ENCODE data around the gene BABAM2. TPM values are rescaled to one million over a fixed set of nuclear protein-coding genes. Genes with fewer than 3 reads are reported as not detected.

Gene BABAM2
- total and polyA plus RNA-seq, 3 experiments from 2014 or later, result 59.4 to 66.7 (median 65.6) TPM

DNA sequence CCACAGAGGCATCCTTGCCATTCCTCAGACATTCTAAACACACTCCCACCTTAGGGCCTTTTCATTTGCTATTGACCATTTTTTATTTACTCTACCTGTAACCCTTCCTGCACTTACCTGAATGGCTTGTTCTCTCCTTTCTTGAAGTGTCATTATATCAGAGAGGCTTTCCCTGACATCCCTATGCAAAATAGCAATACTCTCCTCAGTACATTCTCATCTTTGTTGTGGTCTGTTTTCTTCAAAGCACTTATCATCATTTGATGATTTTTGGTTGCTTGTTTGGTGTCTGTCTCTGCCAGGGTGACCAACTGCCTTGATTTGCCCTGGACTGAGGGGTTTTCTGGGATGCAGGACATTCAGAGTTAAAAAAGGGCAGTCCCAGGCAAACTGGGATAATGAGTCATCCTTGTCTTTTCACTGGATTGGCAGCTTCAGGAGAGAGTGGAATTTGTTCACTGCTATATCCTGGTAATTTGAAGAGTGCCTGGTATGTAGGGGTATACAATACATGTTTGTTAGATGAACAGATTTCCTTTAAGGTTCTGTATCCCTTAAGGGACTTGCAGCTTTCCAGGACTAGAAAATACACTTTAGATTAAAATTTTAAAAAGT is 102.4 kb downstream of the BABAM2 start:
- Mint-ChIP-seq H3K4me3 (no peak overlapping the region), H3K27me3 (no peaks in the 10 kb centered on the region), H3K4me1 (peaks cover 20 to 27% (median 24%) of the 10 kb centered on the region in 3 donors), H3K9me3 (no peaks in the 10 kb centered on the region), H3K27ac (peak overlapping the region in 1 of 8 donors; percentile 25), H3K36me3 (peaks cover 18 to 28% (median 23%) of the 10 kb centered on the region in 3 donors)
- POLR2A ChIA-PET, result no interaction called here
- H3K36me3 ChIP-seq (ENCODE audit: insufficient read depth, low read length), result no peaks in the 10 kb centered on the region
- no peak overlapping the region for H3K4me3 ChIP-seq (ENCODE audit: low read length)
- H3K9me3 ChIP-seq (ENCODE audit: low read length), result no peaks in the 10 kb centered on the region
- H3K4me1 ChIP-seq (ENCODE audit: insufficient read depth, low read length), result peaks cover 13% of the 10 kb centered on the region
- H3K27ac ChIP-seq (ENCODE audit: low read depth, low read length), result no peak overlapping the region
- CTCF ChIA-PET, result no interaction called here
- no peak for DNase-seq
- H3K27me3 ChIP-seq (ENCODE audit: insufficient read depth, low read length, poor library complexity, severe bottlenecking), result no peaks in the 10 kb centered on the region

DNA sequence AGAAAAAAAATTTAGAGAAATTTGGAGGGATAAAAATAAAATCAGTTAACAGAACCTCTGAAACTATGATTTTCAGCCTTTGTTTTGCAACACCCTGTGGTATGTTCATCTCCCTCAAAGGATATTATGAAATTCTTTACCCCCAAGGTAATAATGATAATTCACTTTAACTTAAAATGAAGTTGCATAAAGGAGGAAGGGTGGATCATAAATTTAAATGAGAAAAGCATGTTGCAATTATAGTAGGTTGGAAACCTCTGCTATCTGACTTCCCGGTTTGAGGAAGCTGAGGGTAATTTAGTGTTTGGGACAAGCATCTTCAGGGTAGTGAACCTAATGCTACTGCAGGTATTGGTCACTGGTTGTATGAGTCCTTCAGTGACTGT is 102.9 kb downstream of the BABAM2 start:
- H3K27me3 Mint-ChIP-seq, result no peaks in the 10 kb centered on the region
- H3K4me1 ChIP-seq (ENCODE audit: insufficient read depth, low read length), result peaks cover 8% of the 10 kb centered on the region
- ChIA-PET CTCF (no interaction called here), POLR2A (no interaction called here)
- no peak for DNase-seq
- no peaks in the 10 kb centered on the region for H3K27me3 ChIP-seq (ENCODE audit: insufficient read depth, low read length, poor library complexity, severe bottlenecking)
- H3K27ac Mint-ChIP-seq, result no peak overlapping the region
- H3K4me3 Mint-ChIP-seq, result no peak overlapping the region
- H3K9me3 ChIP-seq (ENCODE audit: low read length), result no peaks in the 10 kb centered on the region
- no peak overlapping the region for H3K4me3 ChIP-seq (ENCODE audit: low read length)
- H3K36me3 ChIP-seq (ENCODE audit: insufficient read depth, low read length), result no peaks in the 10 kb centered on the region
- H3K9me3 Mint-ChIP-seq, result no peaks in the 10 kb centered on the region
- H3K36me3 Mint-ChIP-seq, result peaks cover 18 to 28% (median 23%) of the 10 kb centered on the region in 3 donors
- H3K4me1 Mint-ChIP-seq, result peaks cover 15 to 22% (median 19%) of the 10 kb centered on the region in 3 donors
- no peak overlapping the region for H3K27ac ChIP-seq (ENCODE audit: low read depth, low read length)

DNA sequence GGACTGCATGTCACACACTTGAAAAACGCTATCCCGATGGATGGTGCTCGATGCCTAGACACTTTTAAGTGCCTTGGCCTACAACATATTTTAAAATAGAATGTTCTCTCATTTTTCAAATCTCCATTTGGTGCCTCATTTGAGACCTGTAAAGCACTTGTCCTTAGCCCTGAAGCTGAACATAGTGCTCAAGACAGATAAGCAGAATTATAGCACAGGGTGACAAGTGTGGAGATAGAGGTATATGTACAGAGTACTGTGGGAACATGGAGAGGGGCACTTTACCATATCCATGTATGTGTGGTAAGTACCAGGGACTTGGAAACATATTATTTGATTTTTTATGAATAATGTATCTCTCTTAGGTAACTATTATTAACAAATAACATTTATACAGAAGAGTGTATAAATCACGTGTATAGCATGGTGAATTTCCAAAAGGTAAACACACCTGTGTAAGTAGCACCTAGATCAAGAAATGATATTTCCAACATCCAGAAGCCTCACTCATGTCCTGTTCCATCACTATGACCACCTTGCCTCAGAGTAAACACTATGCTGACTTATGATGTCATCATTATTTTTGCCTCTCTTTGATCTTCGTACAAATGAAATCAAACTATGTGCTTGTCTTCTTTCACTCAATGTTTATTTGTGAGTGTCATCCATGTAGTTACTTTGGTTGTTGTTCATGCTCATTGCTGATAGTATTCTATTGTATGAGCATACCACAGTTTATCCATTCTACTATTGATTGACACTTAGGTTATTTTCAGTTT is 103.6 kb downstream of the BABAM2 start:
- Mint-ChIP-seq H3K9me3 (no peaks in the 10 kb centered on the region), H3K4me3 (no peak overlapping the region), H3K27ac (no peak overlapping the region), H3K4me1 (peaks cover 8 to 14% (median 12%) of the 10 kb centered on the region in 3 donors), H3K36me3 (peaks cover 18 to 28% (median 22%) of the 10 kb centered on the region in 3 donors), H3K27me3 (no peaks in the 10 kb centered on the region)
- CTCF ChIA-PET, result no interaction called here
- Histone ChIP-seq H3K9me3 (ENCODE audit: low read length) (no peaks in the 10 kb centered on the region), H3K4me1 (ENCODE audit: insufficient read depth, low read length) (peaks cover 3% of the 10 kb centered on the region), H3K36me3 (ENCODE audit: insufficient read depth, low read length) (no peaks in the 10 kb centered on the region), H3K27ac (ENCODE audit: low read depth, low read length) (no peak overlapping the region), H3K4me3 (ENCODE audit: low read length) (no peak overlapping the region), H3K27me3 (ENCODE audit: insufficient read depth, low read length, poor library complexity, severe bottlenecking) (no peaks in the 10 kb centered on the region)
- POLR2A ChIA-PET, result no interaction called here
- no peak for DNase-seq

DNA sequence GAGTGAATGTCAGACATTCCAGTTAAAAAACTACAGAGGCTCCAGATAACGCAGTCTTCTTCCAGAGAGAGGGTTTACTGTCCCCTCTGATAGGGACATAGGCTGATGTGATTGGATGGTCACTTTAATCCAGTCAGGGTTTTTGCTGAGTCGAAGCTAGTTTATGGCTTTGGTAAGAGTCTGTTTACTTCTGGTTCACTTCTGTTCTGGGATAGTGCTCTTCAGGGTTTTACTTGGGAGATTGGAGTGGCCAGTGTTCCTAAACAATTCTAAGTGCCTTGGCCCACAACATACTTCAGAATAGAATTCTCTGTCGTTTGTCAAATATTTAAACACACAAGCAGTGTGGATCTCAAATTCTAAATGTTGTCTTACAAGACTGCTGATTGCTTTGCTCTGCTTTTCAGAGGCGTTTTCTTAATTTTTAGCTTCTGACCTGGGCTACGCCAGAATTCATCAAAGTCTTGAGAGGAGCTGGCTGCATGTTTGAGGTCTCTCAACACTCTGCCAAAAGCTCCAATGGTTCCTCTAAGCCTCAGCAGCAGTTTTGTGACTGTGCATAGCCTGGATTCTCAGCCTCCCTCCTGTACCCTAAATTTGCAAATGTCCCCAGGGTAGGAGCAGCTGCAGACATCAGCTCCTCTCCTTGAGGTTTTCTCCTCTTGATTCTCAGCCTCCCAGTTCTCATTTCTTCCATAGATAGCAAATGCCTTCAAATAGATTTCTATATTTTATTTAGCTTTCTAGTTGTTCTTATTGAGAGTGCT is 105.8 kb downstream of the BABAM2 start:
- ChIA-PET POLR2A (no interaction called here), CTCF (no interaction called here)
- no peaks in the 10 kb centered on the region for H3K9me3 ChIP-seq (ENCODE audit: low read length)

DNA sequence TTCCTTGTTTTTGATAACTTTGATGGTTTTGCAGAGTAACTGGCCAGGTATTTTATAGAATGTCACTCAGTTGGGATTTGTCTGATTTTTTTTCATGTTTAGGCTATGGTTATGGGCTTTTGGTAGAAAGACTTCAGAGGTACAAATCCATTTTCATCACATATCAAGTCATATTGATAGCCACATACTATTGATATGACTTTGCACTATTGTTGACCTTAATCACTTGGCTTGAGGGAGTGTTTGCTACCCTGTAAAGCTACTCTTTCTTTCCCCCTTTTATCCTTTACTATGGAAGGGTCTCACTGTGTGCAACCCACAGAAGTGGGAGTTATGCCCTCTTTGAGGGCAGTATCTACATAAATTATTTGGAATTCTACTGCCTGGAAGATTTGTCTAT is 109.8 kb downstream of the BABAM2 start:
- Histone ChIP-seq H3K27me3 (ENCODE audit: insufficient read depth, low read length, poor library complexity, severe bottlenecking) (no peaks in the 10 kb centered on the region), H3K4me1 (ENCODE audit: insufficient read depth, low read length) (no peaks in the 10 kb centered on the region), H3K9me3 (ENCODE audit: low read length) (no peaks in the 10 kb centered on the region), H3K4me3 (ENCODE audit: low read length) (no peak overlapping the region), H3K27ac (ENCODE audit: low read depth, low read length) (no peak overlapping the region), H3K36me3 (ENCODE audit: insufficient read depth, low read length) (no peaks in the 10 kb centered on the region)
- Mint-ChIP-seq H3K27me3 (no peaks in the 10 kb centered on the region), H3K27ac (no peak overlapping the region), H3K4me3 (no peak overlapping the region), H3K4me1 (peaks cover 5 to 19% (median 8%) of the 10 kb centered on the region in 3 donors), H3K36me3 (peaks cover 5 to 8% (median 8%) of the 10 kb centered on the region in 3 donors), H3K9me3 (no peaks in the 10 kb centered on the region)
- ChIA-PET POLR2A (no interaction called here), CTCF (no interaction called here)
- DNase-seq, result no peak

More for the DNA sequence above, 105.8 kb downstream of the BABAM2 start:
- H3K27ac ChIP-seq (ENCODE audit: low read depth, low read length), result no peak overlapping the region
- no peaks in the 10 kb centered on the region for H3K36me3 ChIP-seq (ENCODE audit: insufficient read depth, low read length)
- no peaks in the 10 kb centered on the region for H3K27me3 ChIP-seq (ENCODE audit: insufficient read depth, low read length, poor library complexity, severe bottlenecking)
- Mint-ChIP-seq H3K27me3 (no peaks in the 10 kb centered on the region), H3K4me3 (no peak overlapping the region), H3K9me3 (no peaks in the 10 kb centered on the region), H3K36me3 (peaks cover 15 to 22% (median 16%) of the 10 kb centered on the region in 3 donors), H3K27ac (peak overlapping the region in 2 of 8 donors; percentile 25 to 43), H3K4me1 (peaks cover 4 to 6% (median 5%) of the 10 kb centered on the region in 3 donors)
- H3K4me3 ChIP-seq (ENCODE audit: low read length), result no peak overlapping the region
- H3K4me1 ChIP-seq (ENCODE audit: insufficient read depth, low read length), result no peaks in the 10 kb centered on the region
- DNase-seq, result no peak

DNA sequence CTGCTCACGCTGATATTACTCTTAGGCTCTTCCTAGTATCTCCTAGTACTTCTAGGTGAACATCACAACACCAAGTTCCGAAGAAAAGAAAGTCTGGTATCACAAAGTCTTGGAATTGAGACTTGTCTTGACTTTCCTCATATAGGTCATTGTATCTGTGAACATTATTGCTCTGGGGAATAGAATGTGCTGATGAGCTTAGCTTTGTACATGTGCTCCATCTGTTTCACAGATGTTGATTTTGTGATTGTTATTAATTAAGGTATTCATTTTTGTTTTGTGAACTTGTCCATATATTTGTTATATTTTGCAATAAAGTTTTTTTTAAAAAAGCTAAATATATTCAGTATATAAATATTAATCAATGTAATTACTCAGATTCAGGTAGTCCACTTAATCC is 111.7 kb downstream of the BABAM2 start:
- POLR2A ChIA-PET, result no interaction called here
- no peak for DNase-seq
- Histone ChIP-seq H3K36me3 (ENCODE audit: insufficient read depth, low read length) (no peaks in the 10 kb centered on the region), H3K4me1 (ENCODE audit: insufficient read depth, low read length) (no peaks in the 10 kb centered on the region), H3K4me3 (ENCODE audit: low read length) (no peak overlapping the region), H3K27ac (ENCODE audit: low read depth, low read length) (no peak overlapping the region), H3K9me3 (ENCODE audit: low read length) (no peaks in the 10 kb centered on the region), H3K27me3 (ENCODE audit: insufficient read depth, low read length, poor library complexity, severe bottlenecking) (no peaks in the 10 kb centered on the region)
- Mint-ChIP-seq H3K36me3 (peaks cover 0 to 2% (median 0%) of the 10 kb centered on the region in 3 donors), H3K4me3 (no peak overlapping the region), H3K9me3 (no peaks in the 10 kb centered on the region), H3K27ac (peak overlapping the region in 3 of 8 donors; percentile 14 to 36 (median 27)), H3K27me3 (no peaks in the 10 kb centered on the region), H3K4me1 (peaks cover 5 to 19% (median 8%) of the 10 kb centered on the region in 3 donors)
- CTCF ChIA-PET, result interaction anchor here (1.1 kb wide), 1 partner anchor 9 kb away, joined by 4 read pairs; no protein-coding TSS in a partner anchor

DNA sequence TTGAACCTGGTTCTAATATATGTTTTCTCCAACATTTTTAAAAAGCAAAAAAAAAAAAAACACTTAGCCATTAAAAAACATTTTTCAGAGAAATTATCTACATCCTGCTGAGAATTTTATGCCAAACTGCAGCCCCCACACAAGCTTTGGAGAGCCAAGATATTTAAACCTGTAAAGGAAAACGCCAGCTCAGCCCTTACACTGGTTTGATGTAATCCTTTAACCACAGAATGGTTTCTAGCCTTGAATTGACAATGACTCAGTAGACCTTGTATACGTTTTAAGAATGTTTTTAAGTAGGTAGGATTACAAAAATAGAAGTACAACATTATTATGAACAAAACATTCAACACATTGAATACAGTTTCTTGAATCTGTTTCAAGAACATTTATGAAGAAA is 113.6 kb downstream of the BABAM2 start:
- Mint-ChIP-seq H3K4me1 (peaks cover 5 to 19% (median 8%) of the 10 kb centered on the region in 3 donors), H3K9me3 (no peaks in the 10 kb centered on the region), H3K27ac (peak overlapping the region in 2 of 8 donors; percentile 6 to 64), H3K36me3 (peaks cover 0 to 2% (median 1%) of the 10 kb centered on the region in 3 donors), H3K27me3 (no peaks in the 10 kb centered on the region), H3K4me3 (peak overlapping the region in 1 of 7 donors; percentile 18)
- Histone ChIP-seq H3K27me3 (ENCODE audit: insufficient read depth, low read length, poor library complexity, severe bottlenecking) (no peaks in the 10 kb centered on the region), H3K9me3 (ENCODE audit: low read length) (no peaks in the 10 kb centered on the region), H3K36me3 (ENCODE audit: insufficient read depth, low read length) (no peaks in the 10 kb centered on the region), H3K27ac (ENCODE audit: low read depth, low read length) (no peak overlapping the region), H3K4me3 (ENCODE audit: low read length) (no peak overlapping the region), H3K4me1 (ENCODE audit: insufficient read depth, low read length) (no peaks in the 10 kb centered on the region)
- POLR2A ChIA-PET, result no interaction called here
- CTCF ChIA-PET, result interaction anchor here (0.7 kb wide), 1 partner anchor 498 kb away, joined by 3 read pairs; no protein-coding TSS in a partner anchor
- no peak for DNase-seq

DNA sequence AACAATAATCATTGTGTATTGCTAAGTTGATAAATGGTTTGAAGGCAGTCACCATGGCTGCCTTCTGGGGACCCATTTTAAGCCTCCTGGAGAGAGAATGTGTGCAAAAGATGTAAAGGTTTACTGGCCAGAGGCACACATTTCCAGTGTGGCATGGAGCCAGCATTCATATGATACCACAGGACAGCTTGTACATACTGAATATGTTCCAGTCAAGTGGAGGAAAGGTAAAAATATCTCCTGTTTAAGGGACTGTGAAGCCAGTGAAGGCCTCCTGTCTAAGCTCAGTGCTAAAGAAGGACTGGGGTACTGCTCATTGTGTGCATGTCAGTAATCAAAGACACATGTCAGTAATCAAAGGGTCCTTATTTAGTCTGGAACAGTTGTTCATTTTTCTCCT is 119.2 kb downstream of the BABAM2 start:
- peaks cover 0 to 3% (median 1%) of the 10 kb centered on the region in 3 donors for H3K36me3 Mint-ChIP-seq
- Histone ChIP-seq H3K27ac (ENCODE audit: low read depth, low read length) (no peak overlapping the region), H3K27me3 (ENCODE audit: insufficient read depth, low read length, poor library complexity, severe bottlenecking) (no peaks in the 10 kb centered on the region), H3K4me1 (ENCODE audit: insufficient read depth, low read length) (no peaks in the 10 kb centered on the region), H3K9me3 (ENCODE audit: low read length) (no peaks in the 10 kb centered on the region), H3K36me3 (ENCODE audit: insufficient read depth, low read length) (no peaks in the 10 kb centered on the region), H3K4me3 (ENCODE audit: low read length) (no peak overlapping the region)
- no peak for DNase-seq
- ChIA-PET POLR2A (no interaction called here), CTCF (no interaction called here)
- no peaks in the 10 kb centered on the region for H3K9me3 Mint-ChIP-seq
- no peak overlapping the region for H3K4me3 Mint-ChIP-seq
- H3K27ac Mint-ChIP-seq, result peak overlapping the region in 1 of 8 donors; percentile 60
- peaks cover 0 to 4% (median 0%) of the 10 kb centered on the region in 3 donors for H3K4me1 Mint-ChIP-seq
- H3K27me3 Mint-ChIP-seq, result no peaks in the 10 kb centered on the region

Data from CD8-positive, alpha-beta memory T cell (primary cell).